Renal pelvis (tissue), 12 donors: Measurements from ENCODE around the gene CDCA3. TPM values are rescaled to one million over a fixed set of nuclear protein-coding genes. Genes with fewer than 3 reads are reported as not detected.
"Not testable (repeated sequence)": the region's sequence is repeated elsewhere in the genome, so short reads cannot be mapped to it uniquely, and the experiment has no call there.

Source experiments
- DNase-seq: peaks from one replicate; pipeline ENCODE4 v3.0.0-alpha.2; 2013
- long read RNA-seq, 16 experiments: transcript quantifications; one replicate each; lab custom pipeline, GENCODE V29; 2026
- polyA plus RNA-seq, 3 donors: library from polyadenylated mRNA; unstranded; fragments of 120-200 nt; gene quantifications; one replicate each; pipeline ENCODE4 v1.2.1, GENCODE V29; 2013; ENCODE audit not compliant: insufficient read length in 3 of 3

The CDCA3 gene
- polyA plus RNA-seq = 10 to 100 TPM; 27.2 to 37.0 (median 29.7) TPM
- long read RNA-seq, donor 1, partial matches to known transcripts = 207 of 759 reads
- long read RNA-seq, donor 1, other reads (novel, unspliced or antisense) = 544 of 759 reads
- long read RNA-seq, donor 2, transcript CDCA3-207 (6 exons, 1,943 nt) = major isoform, 14 of 1,150 reads
- long read RNA-seq, donor 2, partial matches to known transcripts = 1,113 of 1,150 reads
- long read RNA-seq, donor 2, other reads (novel, unspliced or antisense) = 19 of 1,150 reads
- long read RNA-seq, donor 3, partial matches to known transcripts = 0 of 8 reads
- long read RNA-seq, donor 3, other reads (novel, unspliced or antisense) = 0 of 8 reads
- long read RNA-seq, donor 4, transcript CDCA3-207 (6 exons, 1,943 nt) = major isoform, 8 of 13 reads
- long read RNA-seq, donor 4, partial matches to known transcripts = 0 of 13 reads
- long read RNA-seq, donor 4, other reads (novel, unspliced or antisense) = 0 of 13 reads
- long read RNA-seq, donor 5, partial matches to known transcripts = 0 of 5 reads
- long read RNA-seq, donor 5, other reads (novel, unspliced or antisense) = 0 of 5 reads
- long read RNA-seq, donor 6, transcript CDCA3-207 (6 exons, 1,943 nt) = major isoform, 5 of 7 reads
- long read RNA-seq, donor 6, partial matches to known transcripts = 0 of 7 reads
- long read RNA-seq, donor 6, other reads (novel, unspliced or antisense) = 0 of 7 reads
- long read RNA-seq, donor 7, transcript CDCA3-207 (6 exons, 1,943 nt) = major isoform, 6 of 34 reads
- long read RNA-seq, donor 7, partial matches to known transcripts = 13 of 34 reads
- long read RNA-seq, donor 7, other reads (novel, unspliced or antisense) = 15 of 34 reads
- long read RNA-seq, donor 8, partial matches to known transcripts = 0 of 5 reads
- long read RNA-seq, donor 8, other reads (novel, unspliced or antisense) = 0 of 5 reads
- long read RNA-seq, donor 9, transcript CDCA3-207 (6 exons, 1,943 nt) = major isoform, 9 of 47 reads
- long read RNA-seq, donor 9, partial matches to known transcripts = 29 of 47 reads
- long read RNA-seq, donor 9, other reads (novel, unspliced or antisense) = 5 of 47 reads
- long read RNA-seq, donor 10, transcript CDCA3-207 (6 exons, 1,943 nt) = major isoform, 10 of 927 reads
- long read RNA-seq, donor 10, partial matches to known transcripts = 878 of 927 reads
- long read RNA-seq, donor 10, other reads (novel, unspliced or antisense) = 34 of 927 reads
- long read RNA-seq, donor 11, transcript CDCA3-207 (6 exons, 1,943 nt) = major isoform, 5 of 9 reads
- long read RNA-seq, donor 11, partial matches to known transcripts = 0 of 9 reads
- long read RNA-seq, donor 11, other reads (novel, unspliced or antisense) = 0 of 9 reads
- long read RNA-seq, donor 12, transcript CDCA3-207 (6 exons, 1,943 nt) = major isoform, 8 of 845 reads
- long read RNA-seq, donor 12, partial matches to known transcripts = 804 of 845 reads
- long read RNA-seq, donor 12, other reads (novel, unspliced or antisense) = 29 of 845 reads
- long read RNA-seq, donor 13, partial matches to known transcripts = 321 of 341 reads
- long read RNA-seq, donor 13, other reads (novel, unspliced or antisense) = 17 of 341 reads
- long read RNA-seq, donor 14 = 0 reads
- long read RNA-seq, donor 15, transcript CDCA3-207 (6 exons, 1,943 nt) = major isoform, 11 of 18 reads
- long read RNA-seq, donor 15, partial matches to known transcripts = 0 of 18 reads
- long read RNA-seq, donor 15, other reads (novel, unspliced or antisense) = 0 of 18 reads
- long read RNA-seq, donor 16, partial matches to known transcripts = 411 of 892 reads
- long read RNA-seq, donor 16, other reads (novel, unspliced or antisense) = 472 of 892 reads

DNA sequence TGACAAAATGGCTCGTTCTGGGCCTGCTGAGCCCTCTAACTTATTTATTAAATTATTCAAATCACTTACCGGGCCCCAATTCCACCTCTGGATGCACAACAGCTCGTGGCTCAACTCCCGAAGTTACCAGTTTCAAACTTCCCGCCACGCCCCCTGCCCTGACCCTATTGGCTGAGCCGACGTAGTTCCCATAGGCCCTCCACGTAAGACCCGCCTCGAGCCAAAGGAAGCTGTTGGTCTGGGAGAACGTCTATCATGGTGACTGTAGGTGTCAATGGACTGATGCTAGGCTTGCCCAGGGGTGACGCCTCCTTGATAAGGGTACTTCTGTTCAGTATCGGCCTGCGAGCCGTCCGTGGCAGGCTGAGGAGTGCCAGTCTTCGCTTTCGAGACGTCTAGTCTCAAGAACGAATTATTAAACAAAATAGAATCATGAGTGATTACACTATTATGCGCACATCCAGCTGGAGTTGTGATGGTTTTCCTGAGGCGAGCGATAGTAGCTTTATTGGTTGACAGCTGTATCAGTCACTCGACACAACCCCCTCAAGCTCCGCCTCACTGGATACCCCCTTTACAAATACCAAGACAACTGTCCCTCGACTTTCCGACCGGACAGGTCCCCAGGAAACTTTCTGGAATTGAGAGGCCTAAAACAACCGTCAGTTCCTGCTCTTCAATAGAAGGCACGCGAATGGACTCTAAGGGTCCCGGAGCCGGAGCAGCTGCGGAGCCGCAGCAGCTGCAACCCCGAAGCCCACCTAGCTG is at the start of gene CDCA3:
CDCA3 (minus strand) TSS at position 134 of the 768 bp plus-strand sequence. CDS start 334 bp downstream, outside the sequence.
- DNase-seq = peak; percentile 97

- no peak for DNase-seq
Observed at GRCh38 chr12:6899837-6900519, 48.9 kb upstream of the CDCA3 start.

DNA sequence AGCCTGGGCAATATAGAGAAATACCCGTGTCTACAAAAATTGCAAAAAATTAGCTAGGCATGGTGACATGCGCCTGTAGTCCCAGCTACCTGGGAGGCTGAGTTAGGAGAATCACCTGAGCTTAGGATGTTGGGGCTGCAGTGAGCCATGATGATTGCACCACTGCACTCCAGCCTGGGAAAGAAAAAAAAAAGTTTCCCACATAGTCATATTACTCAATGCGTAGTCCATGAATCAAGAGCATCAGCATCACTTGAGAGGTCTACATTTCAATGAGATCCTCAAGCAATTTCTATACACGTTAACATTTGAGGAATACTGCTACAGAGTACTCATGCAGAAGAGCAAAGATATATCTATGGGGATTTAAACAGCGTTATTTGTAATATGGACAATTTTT is 48.3 kb upstream of the CDCA3 start:
- no peak for DNase-seq

GRCh38 chr12:6896846-6897435 is 45.9 kb upstream of the CDCA3 start:
- DNase-seq = no peak

DNA sequence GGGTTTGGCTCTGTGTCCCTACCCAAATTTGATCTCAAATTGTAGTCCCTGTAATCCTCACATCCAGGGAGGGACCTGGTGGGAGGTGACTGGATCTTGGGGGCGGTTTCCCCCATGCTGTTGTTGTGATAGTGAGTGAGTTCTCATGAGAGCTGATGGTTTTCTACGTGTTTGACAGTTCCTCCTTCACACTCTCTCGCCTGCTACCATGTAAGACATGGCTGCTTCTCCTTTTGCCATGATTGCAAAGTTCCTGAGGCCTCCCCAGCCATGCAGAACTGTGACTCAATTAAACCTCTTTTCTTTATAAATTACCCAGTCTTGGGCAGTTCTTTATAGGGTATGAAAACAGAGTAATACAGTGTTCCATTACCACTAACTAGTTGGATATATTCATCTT is 43.2 kb upstream of the CDCA3 start:
- DNase-seq = no peak

DNA sequence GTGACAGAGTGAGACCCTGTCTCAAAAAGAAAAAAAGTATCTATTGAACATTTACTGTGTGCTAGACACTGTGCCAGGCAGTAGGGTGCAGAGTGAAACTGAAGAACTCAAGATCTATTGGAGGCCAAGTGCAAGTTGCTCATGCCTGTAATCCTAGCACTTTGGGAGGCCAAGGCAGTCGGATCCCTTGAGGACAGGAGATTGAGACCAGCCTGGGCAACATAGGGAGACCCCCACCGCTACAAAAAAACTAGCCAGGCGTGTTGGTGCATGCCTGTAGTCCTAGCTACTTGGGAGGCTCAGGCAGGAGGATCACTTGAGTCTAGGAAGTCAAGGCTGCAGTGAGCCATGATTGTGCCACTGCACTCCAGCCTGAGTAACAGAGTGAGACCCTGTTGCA is 41.6 kb upstream of the CDCA3 start:
- DNase-seq = not testable (repeated sequence)

- DNase-seq = no peak
Observed at GRCh38 chr12:6891646-6892001, 40.5 kb upstream of the CDCA3 start.

DNA sequence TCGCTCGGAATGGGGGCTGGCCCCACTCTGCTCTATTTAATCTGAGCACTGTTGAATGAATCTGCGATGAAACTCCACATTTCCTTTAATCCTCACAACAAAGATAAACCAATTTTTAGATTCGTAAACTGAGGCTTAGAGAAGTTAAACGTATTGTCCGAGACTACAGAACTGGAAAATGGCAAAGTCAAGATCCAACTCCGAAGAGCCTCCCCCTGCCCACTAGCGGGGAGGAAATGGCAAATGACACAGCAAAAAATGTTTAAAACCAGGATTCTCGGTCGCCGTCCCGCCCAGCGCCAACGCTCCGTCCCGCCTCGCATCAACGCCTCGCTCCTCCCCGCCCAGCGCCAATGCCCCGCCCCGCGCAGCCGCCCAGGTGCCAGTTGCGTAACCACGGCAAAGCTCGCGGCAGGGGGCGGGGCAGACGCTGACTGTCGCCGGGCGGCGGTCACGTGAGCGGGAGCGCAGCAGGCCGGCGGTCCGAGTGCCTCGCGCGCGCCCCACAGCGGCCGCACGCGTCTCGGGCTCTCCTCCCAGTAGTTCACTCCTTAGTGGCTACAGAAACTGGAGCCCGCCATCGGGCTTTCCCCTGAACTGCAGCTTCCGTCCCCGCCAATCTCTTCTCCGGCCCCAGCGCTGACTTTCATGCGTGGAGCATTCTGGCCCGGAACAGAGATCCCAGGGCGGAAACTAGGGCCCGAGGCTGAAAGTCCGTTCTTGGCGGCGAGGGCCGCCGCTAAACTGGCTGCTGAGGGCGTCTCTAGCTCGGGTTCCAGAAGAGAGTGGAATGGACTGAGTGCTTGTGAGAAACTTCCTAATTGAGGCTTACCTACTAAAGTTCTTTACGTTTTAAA is 39.9 kb upstream of the CDCA3 start:
- DNase-seq = peak; percentile 98

DNA sequence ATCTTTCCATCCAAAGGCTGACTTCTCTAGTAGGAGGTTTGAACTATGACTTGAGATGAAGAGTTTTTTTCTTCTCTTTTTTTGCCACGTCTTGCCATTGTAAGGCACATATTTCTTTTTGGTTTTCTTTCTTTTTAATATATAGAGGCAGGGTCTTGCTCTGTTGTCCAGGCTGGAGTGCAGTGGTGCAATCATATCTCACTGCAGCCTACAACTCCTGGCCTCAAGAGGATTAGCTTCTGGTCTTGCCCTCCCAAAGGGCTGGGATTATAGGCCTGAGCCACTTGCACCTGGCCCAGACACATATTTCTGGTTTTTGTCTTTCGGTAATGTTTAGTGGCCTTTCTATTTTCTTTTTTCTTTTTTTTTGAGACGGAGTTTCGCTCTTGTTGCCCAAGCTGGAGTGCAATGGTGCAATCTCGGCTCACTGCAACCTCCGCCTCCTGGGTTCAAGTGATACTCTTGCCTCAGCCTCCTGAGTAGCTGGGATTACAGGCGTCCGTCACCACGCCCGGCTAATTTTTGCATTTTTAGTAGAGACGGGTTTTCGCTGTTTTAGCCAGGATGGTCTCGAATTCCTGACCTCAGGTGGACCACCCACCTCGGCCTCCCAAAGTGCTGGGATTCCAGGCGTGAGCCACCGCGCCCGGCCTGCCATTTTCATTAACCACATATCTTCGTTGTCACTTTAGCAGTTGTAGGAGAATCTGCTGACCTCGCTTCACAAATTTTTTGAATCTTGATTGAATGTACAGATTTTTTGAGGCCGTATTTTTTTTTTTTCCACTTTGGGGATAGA is 38.9 kb upstream of the CDCA3 start:
- not testable (repeated sequence) for DNase-seq

DNA sequence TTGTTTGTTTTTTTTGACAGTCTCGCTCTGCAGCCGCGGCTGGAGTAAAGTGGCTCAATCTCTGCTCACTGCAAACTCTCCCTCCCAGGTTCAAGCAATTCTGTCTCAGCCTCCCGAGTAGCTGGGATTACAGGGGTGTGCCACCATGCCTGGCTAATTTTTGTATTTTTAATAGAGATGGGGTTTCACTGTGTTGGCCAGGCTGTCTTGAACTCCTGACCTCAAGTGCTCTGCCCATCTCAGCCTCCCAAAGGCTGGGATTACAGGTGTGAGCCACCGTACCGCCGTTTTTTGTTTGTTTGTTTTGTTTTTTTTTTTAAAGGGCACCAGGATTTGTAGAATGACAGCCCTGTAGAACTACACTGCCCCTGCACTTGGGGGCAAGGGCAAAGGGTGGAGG is 37.7 kb upstream of the CDCA3 start:
- DNase-seq = not testable (repeated sequence)

- no peak for DNase-seq
Observed at GRCh38 chr12:6888360-6888759, 37.3 kb upstream of the CDCA3 start.

GRCh38 chr12:6887460-6887859 is 36.4 kb upstream of the CDCA3 start:
- no peak for DNase-seq

GRCh38 chr12:6886206-6886999 is 35.3 kb upstream of the CDCA3 start:
- not testable (repeated sequence) for DNase-seq

DNA sequence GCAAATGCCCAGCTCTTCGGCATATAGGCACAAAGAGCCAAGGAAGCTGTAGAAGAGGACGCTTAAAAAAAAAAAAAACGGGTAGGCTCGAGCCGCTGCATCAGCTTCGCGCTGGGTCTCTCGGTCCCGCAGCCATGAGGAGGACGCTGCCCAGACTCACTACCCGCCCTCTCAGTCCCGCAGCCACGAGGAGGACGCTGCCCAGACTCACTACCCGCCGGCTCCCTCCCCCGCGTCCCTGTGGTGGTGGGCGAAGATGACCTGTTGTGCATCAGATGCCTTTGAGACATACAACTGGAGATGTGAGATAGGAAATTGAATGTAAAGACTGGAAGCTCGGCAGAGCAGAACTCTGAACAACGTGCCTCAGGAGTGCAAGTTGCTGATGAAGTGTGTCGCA is 33.5 kb upstream of the CDCA3 start:
- DNase-seq = no peak

DNA sequence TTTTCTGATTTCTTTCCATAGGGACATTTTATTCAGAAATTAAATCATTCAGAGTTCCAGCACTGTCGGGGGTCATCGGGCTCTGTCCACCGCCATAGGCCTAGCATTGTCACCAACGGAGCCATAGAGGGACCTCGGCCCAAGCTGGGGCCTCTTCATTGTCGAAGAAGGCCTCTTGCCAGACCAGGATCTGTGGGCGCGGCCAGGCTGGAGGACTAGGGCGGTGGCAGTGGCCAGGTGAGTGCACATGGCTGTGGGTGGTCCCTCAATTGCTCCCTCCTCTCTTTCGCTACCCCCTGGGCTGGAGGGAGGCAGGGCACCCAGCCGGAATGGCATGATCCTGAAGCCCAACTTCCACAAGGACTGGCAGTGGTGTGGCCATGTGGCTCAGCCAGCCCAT is 32.6 kb upstream of the CDCA3 start:
- no peak for DNase-seq

DNA sequence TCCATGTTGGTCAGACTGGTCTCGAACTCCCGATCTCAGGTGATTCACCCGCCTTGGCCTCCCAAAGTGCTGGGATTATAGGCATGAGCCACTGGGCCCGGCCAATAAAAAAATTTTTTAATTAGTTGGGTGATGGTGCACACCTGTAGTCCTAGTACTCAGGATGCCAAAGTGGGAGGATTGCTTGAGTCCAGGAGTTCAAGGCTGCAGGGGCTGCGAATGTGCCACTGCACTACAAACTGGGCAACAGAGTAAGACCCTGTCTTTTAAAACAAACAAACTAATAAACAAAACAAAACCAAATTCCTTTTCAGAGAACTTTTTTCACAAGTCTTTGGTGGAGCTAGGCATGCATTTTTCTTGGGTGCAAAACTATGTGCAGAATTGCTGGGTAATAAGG is 32.2 kb upstream of the CDCA3 start:
- no peak for DNase-seq
